HUDEP-2 (cell line): ENCODE measurements around the gene CC2D2B.

Source experiments
- DNase-seq, 76 experiments: peaks; one replicate each; lab custom pipeline; 2025; ENCODE audit not compliant: unreplicated experiment in 76 of 76; lab: John Stamatoyannopoulos, UW

The CC2D2B gene

GRCh38 chr10:96072674-96073073 is 164.9 kb downstream of the CC2D2B start:
- no peak for DNase-seq

- no peak for DNase-seq
These were observed 165.9 kb downstream of the CC2D2B start for GRCh38 chr10:96073722-96074121.

GRCh38 chr10:96074776-96075175 is 167.0 kb downstream of the CC2D2B start:
- no peak for DNase-seq

GRCh38 chr10:96075977-96076376 is 168.2 kb downstream of the CC2D2B start:
- DNase-seq: no peak

- DNase-seq: no peak
These were observed 169.4 kb downstream of the CC2D2B start for GRCh38 chr10:96077156-96077555.

- DNase-seq: no peak
These were observed 174.4 kb downstream of the CC2D2B start for GRCh38 chr10:96082153-96082552.
